Fibroblast of lung (primary cell): ENCODE data around the gene FUT4. TPM values are rescaled to one million over a fixed set of nuclear protein-coding genes. Genes with fewer than 3 reads are reported as not detected.
A peak's percentile ranks its signal among the peaks of the same experiment; 100 is the strongest.

Experiments used
- DNase-seq, 2 donors: peaks; one replicate each; pipeline versions ENCODE4 v3.0.0 to v3.0.0-alpha.2; 2010; ENCODE audit warnings: low read depth in 2 of 2
- H2AFZ ChIP-seq: 2 replicates; pipeline ENCODE4 v1.5.1; 2012; ENCODE audit warnings: low read length, control low read depth, inconsistent platforms
- H3K27ac ChIP-seq: 2 replicates; pipeline ENCODE4 v1.5.1; 2011; ENCODE audit warnings: low read length, control low read depth; ENCODE audit not compliant: insufficient read depth
- H3K27me3 ChIP-seq: 2 replicates; pipeline ENCODE4 v1.5.1; 2011; ENCODE audit warnings: mild to moderate bottlenecking, low read length; ENCODE audit not compliant: control insufficient read depth, insufficient read depth
- H3K36me3 ChIP-seq: 2 replicates; pipeline ENCODE4 v1.5.1; 2011; ENCODE audit warnings: low read length; ENCODE audit not compliant: control insufficient read depth, insufficient read depth
- H3K4me1 ChIP-seq: 2 replicates; pipeline ENCODE4 v1.5.1; 2011; ENCODE audit warnings: low read length; ENCODE audit not compliant: control insufficient read depth, insufficient read depth; ENCODE audit errors: extremely low read depth
- H3K4me2 ChIP-seq: 2 replicates; pipeline ENCODE4 v1.5.1; 2011; ENCODE audit warnings: low read length, control low read depth; ENCODE audit not compliant: insufficient read depth; ENCODE audit errors: extremely low read depth
- H3K4me3 ChIP-seq, 4 experiments: fragments of 200-600 bp in 1 of 4; sonication (generic) in 1 of 4; replicated peaks in 1 of 4; 2 replicates each; pipeline ENCODE4 v1.5.1; 2011 to 2016; ENCODE audit warnings: low read length in 4 of 4, low read depth in 3 of 4, mild to moderate bottlenecking in 3 of 4, control low read depth in 2 of 4, inconsistent platforms in 1 of 4, mixed read lengths in 1 of 4; ENCODE audit not compliant: insufficient read depth in 1 of 4; ENCODE audit errors: control extremely low read depth in 1 of 4
- H3K79me2 ChIP-seq: 2 replicates; pipeline ENCODE4 v1.5.1; 2012; ENCODE audit warnings: mild to moderate bottlenecking, low read length, inconsistent platforms; ENCODE audit not compliant: control insufficient read depth, insufficient read depth
- H3K9ac ChIP-seq: 2 replicates; pipeline ENCODE4 v1.5.1; 2011; ENCODE audit warnings: mild to moderate bottlenecking, low read length, control low read depth; ENCODE audit not compliant: insufficient read depth
- H3K9me3 ChIP-seq: 2 replicates; pipeline ENCODE4 v1.5.1; 2012; ENCODE audit warnings: low read depth, low read length; ENCODE audit not compliant: control insufficient read depth, insufficient read depth
- H4K20me1 ChIP-seq: 2 replicates; pipeline ENCODE4 v1.5.1; 2011; ENCODE audit warnings: low read length; ENCODE audit not compliant: control insufficient read depth, insufficient read depth; ENCODE audit errors: extremely low read depth
- CTCF ChIP-seq, 2 donors: IDR thresholded peaks in 1 of 2; conservative IDR thresholded peaks in 1 of 2; 1 replicate in 1 of 2; 2 replicates in 1 of 2; pipeline ENCODE4 v1.5.1; 2011 to 2012; ENCODE audit warnings: low read length in 2 of 2, control low read depth in 1 of 2, inconsistent platforms in 1 of 2, low read depth in 1 of 2, mild to moderate bottlenecking in 1 of 2
- EZH2 ChIP-seq: IDR thresholded peaks from 2 replicates; pipeline ENCODE4 v1.5.1; 2012; ENCODE audit warnings: low read length, control low read depth, mild to moderate bottlenecking; ENCODE audit errors: missing control alignments
- polyA plus RNA-seq, 2 donors: library from polyadenylated mRNA; depleted of rRNA in 1 of 2; stranded (reverse) in 1 of 2; unstranded in 1 of 2; fragments of >200 nt; gene quantifications; 2 replicates each; pipeline ENCODE4 v1.2.1, GENCODE V29; 2011 to 2012; ENCODE audit warnings: missing spikeins in 1 of 2
- total RNA-seq: library from RNA; depleted of rRNA; stranded (reverse); fragments of >200 nt; gene quantifications from 2 replicates; pipeline ENCODE4 v1.2.1, GENCODE V29; 2014

The FUT4 gene
- total and polyA plus RNA-seq, 2 donors (not counting 1 experiment from before 2014, with no cell fraction given) = 2.7 to 5.1 TPM

GRCh38 chr11:94574193-94574961, 30.7 kb downstream of the FUT4 start:
- H3K27ac ChIP-seq = no peak overlapping the region
- H3K9ac ChIP-seq = no peak overlapping the region
- no peak overlapping the region for H3K4me3 ChIP-seq
- no peaks in the 10 kb centered on the region for H3K79me2 ChIP-seq
- no peak overlapping the region for H3K4me2 ChIP-seq
- DNase-seq = peak; percentile 76 to 78
- no peak overlapping the region for H2AFZ ChIP-seq
- no peaks in the 10 kb centered on the region for H3K36me3 ChIP-seq
- H3K4me1 ChIP-seq = no peaks in the 10 kb centered on the region
- no peak for TF ChIP-seq CTCF (conservative IDR thresholded peaks at IDR 0.05 in 1 of 2, IDR thresholded peaks at IDR 0.05 in 1 of 2; ENCODE audit: low read depth in 1 of 2, low read length in 2 of 2)
- no peak for TF ChIP-seq EZH2
- H3K27me3 ChIP-seq = no peaks in the 10 kb centered on the region
- no peaks in the 10 kb centered on the region for H4K20me1 ChIP-seq
- H3K9me3 ChIP-seq = no peaks in the 10 kb centered on the region

GRCh38 chr11:94576306-94576705, 32.6 kb downstream of the FUT4 start:
- DNase-seq = no peak
- no peaks in the 10 kb centered on the region for H3K4me1 ChIP-seq
- no peak overlapping the region for H3K9ac ChIP-seq
- H3K79me2 ChIP-seq = no peaks in the 10 kb centered on the region
- H3K36me3 ChIP-seq = no peaks in the 10 kb centered on the region
- TF ChIP-seq CTCF (conservative IDR thresholded peaks at IDR 0.05 in 1 of 2, IDR thresholded peaks at IDR 0.05 in 1 of 2; ENCODE audit: low read depth in 1 of 2, low read length in 2 of 2) (no peak), EZH2 (no peak)
- H3K27ac ChIP-seq = no peak overlapping the region
- H4K20me1 ChIP-seq = no peaks in the 10 kb centered on the region
- H3K27me3 ChIP-seq = no peaks in the 10 kb centered on the region
- H3K4me2 ChIP-seq = no peak overlapping the region
- no peak overlapping the region for H3K4me3 ChIP-seq
- H3K9me3 ChIP-seq = no peaks in the 10 kb centered on the region
- H2AFZ ChIP-seq = no peak overlapping the region

GRCh38 chr11:94577841-94578240, 34.1 kb downstream of the FUT4 start:
- no peak overlapping the region for H2AFZ ChIP-seq
- no peak for DNase-seq
- no peak overlapping the region for H3K4me2 ChIP-seq
- H4K20me1 ChIP-seq = no peaks in the 10 kb centered on the region
- no peaks in the 10 kb centered on the region for H3K9me3 ChIP-seq
- no peaks in the 10 kb centered on the region for H3K27me3 ChIP-seq
- H3K27ac ChIP-seq = no peak overlapping the region
- H3K36me3 ChIP-seq = no peaks in the 10 kb centered on the region
- H3K4me1 ChIP-seq = no peaks in the 10 kb centered on the region
- H3K79me2 ChIP-seq = no peaks in the 10 kb centered on the region
- no peak overlapping the region for H3K9ac ChIP-seq
- H3K4me3 ChIP-seq = no peak overlapping the region
- TF ChIP-seq CTCF (conservative IDR thresholded peaks at IDR 0.05 in 1 of 2, IDR thresholded peaks at IDR 0.05 in 1 of 2; ENCODE audit: low read depth in 1 of 2, low read length in 2 of 2) = no peak
- TF ChIP-seq EZH2 = no peak
